Calu3 (cell line): ENCODE data around the gene DPP6. TPM values are rescaled to one million over a fixed set of nuclear protein-coding genes. Genes with fewer than 3 reads are reported as not detected.

Experiments used
- BruUV-seq: library from RNA; stranded (reverse); fragments of 400-500 nt; replicated peaks from 2 replicates; lab custom pipeline; 2021; lab: Mats Ljungman, UMichigan
- CTCF ChIA-PET: fragments of 300-600 bp; sonication (Branson Sonifier 250); formaldehyde crosslinking; loops from one replicate; lab custom pipeline; 2022; ENCODE audit warnings: antibody characterized with exemption; lab: Charles Lee
- DNase-seq: peaks from one replicate; pipeline ENCODE4 v3.0.0; 2022
- H3K27ac Mint-ChIP-seq: one replicate; pipeline ENCODE4 v1.8.0; 2022; ENCODE audit warnings: mixed read lengths; ENCODE audit not compliant: unreplicated experiment
- H3K27me3 Mint-ChIP-seq: one replicate; pipeline ENCODE4 v1.8.0; 2022; ENCODE audit warnings: mixed read lengths; ENCODE audit not compliant: unreplicated experiment
- H3K36me3 Mint-ChIP-seq: one replicate; pipeline ENCODE4 v1.8.0; 2022; ENCODE audit warnings: mild to moderate bottlenecking, moderate library complexity, mixed read lengths; ENCODE audit not compliant: insufficient read depth, unreplicated experiment
- H3K4me1 Mint-ChIP-seq: one replicate; pipeline ENCODE4 v1.8.0; 2022; ENCODE audit warnings: mild to moderate bottlenecking, low read depth, mixed read lengths; ENCODE audit not compliant: unreplicated experiment
- H3K4me3 Mint-ChIP-seq: one replicate; pipeline ENCODE4 v1.8.0; 2022; ENCODE audit warnings: mild to moderate bottlenecking, low read depth, moderate library complexity, mixed read lengths; ENCODE audit not compliant: unreplicated experiment
- H3K9me3 Mint-ChIP-seq: one replicate; pipeline ENCODE4 v1.8.0; 2022; ENCODE audit warnings: low read depth, mixed read lengths; ENCODE audit not compliant: unreplicated experiment
- CTCF ChIP-seq: fragments of 200-600 bp; IDR thresholded peaks from one replicate; pipeline ENCODE4 v1.8.0; 2022; ENCODE audit warnings: antibody characterized with exemption; ENCODE audit not compliant: unreplicated experiment
- intact Hi-C: fragments of 100-400 bp; cut with micrococcal nuclease; formaldehyde crosslinking; loops from one replicate; pipeline ENCODE4 v1.10.0; 2022; ENCODE audit not compliant: unreplicated experiment
- total RNA-seq: library from RNA; stranded (reverse); gene quantifications from 2 replicates; pipeline ENCODE4 v1.2.3, GENCODE V29; 2022

The DPP6 gene
- total RNA-seq, 1 experiment from 2014 or later, result not detected

GRCh38 chr7:154326421-154326820 is 274.2 kb downstream of the DPP6 start:
- TF ChIP-seq CTCF, result no peak
- Mint-ChIP-seq H3K27ac (no peak overlapping the region), H3K27me3 (no peaks in the 10 kb centered on the region), H3K4me3 (no peak overlapping the region), H3K36me3 (no peaks in the 10 kb centered on the region), H3K9me3 (peaks cover 23% of the 10 kb centered on the region), H3K4me1 (no peaks in the 10 kb centered on the region)
- no peak for DNase-seq
- intact Hi-C loops, result no loop called here
- CTCF ChIA-PET, result no interaction called here
- no TSS peak for BruUV-seq

- DNase-seq, result no peak
- intact Hi-C loops, result no loop called here
- no TSS peak for BruUV-seq
- TF ChIP-seq CTCF, result no peak
- Mint-ChIP-seq H3K27ac (no peak overlapping the region), H3K27me3 (no peaks in the 10 kb centered on the region), H3K9me3 (peaks cover 20% of the 10 kb centered on the region), H3K4me1 (no peaks in the 10 kb centered on the region), H3K4me3 (no peak overlapping the region), H3K36me3 (no peaks in the 10 kb centered on the region)
- CTCF ChIA-PET, result no interaction called here
Observed at GRCh38 chr7:154330318-154330717, 278.1 kb downstream of the DPP6 start.

GRCh38 chr7:154332811-154333580 is 280.8 kb downstream of the DPP6 start:
- Mint-ChIP-seq H3K27ac (no peak overlapping the region), H3K27me3 (no peaks in the 10 kb centered on the region), H3K36me3 (no peaks in the 10 kb centered on the region), H3K9me3 (peaks cover 20% of the 10 kb centered on the region), H3K4me1 (no peaks in the 10 kb centered on the region), H3K4me3 (no peak overlapping the region)
- intact Hi-C loops, result no loop called here
- no TSS peak for BruUV-seq
- TF ChIP-seq CTCF, result no peak
- DNase-seq, result no peak
- CTCF ChIA-PET, result no interaction called here

- Mint-ChIP-seq H3K4me1 (no peaks in the 10 kb centered on the region), H3K27ac (no peak overlapping the region), H3K27me3 (no peaks in the 10 kb centered on the region), H3K4me3 (no peak overlapping the region), H3K36me3 (no peaks in the 10 kb centered on the region), H3K9me3 (peaks cover 15% of the 10 kb centered on the region)
- no TSS peak for BruUV-seq
- no peak for DNase-seq
- intact Hi-C loops, result no loop called here
- no peak for TF ChIP-seq CTCF
- CTCF ChIA-PET, result no interaction called here
Observed at GRCh38 chr7:154336295-154336694, 284.1 kb downstream of the DPP6 start.
